D721Med (cell line): ENCODE data around the gene CEP44.

Experiments
- DNase-seq: peaks from one replicate; pipeline ENCODE4 v3.0.0; 2011; ENCODE audit warnings: low spot score; ENCODE audit not compliant: insufficient read length
- FAIRE-seq: peaks from 2 replicates; lab custom pipeline; 2011; peaks lifted over from hg19 to GRCh38; lab: Jason Lieb, UNC
- TF ChIP-seq, protein P1 (sequence below): IDR thresholded peaks from 2 replicates; pipeline ENCODE4 v1.5.1; 2012; ENCODE audit warnings: mild to moderate bottlenecking, control low read depth; ENCODE audit not compliant: insufficient read depth; ENCODE audit errors: missing control alignments

Gene CEP44

DNA sequence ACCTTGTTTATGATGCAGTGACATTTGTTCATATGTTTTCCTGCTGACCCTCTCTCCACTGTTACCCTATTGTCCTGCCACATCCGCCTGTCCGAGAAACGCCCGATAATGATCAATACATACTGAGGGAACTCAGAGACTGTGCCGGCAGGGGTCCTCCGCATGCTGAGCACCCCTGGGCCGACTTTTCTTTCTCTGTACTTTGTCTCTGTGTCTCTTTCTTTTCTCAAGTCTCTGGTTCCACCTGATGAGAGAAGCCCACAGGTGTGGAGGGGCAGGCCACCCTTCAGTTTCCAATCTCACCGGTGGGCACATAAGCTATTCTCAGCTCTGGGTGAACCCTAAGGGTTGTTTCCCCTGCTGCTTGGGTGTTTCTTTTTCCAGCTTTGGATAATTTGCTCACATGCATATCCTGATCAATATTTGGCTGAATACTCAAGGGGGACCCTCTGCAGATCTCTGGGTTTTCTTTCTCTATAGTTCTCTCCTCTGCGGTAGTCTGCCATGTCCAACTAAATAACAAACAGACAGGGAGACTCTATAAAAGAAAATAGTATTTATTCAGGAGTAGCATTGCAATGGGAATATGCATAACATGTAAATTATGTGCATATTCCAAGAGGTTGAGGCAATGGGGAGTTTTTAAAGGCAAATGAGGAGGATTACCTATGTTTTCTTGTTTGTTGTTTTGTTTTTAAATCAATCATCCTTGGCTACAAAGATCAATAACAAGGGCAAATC is 97.2 kb downstream of the CEP44 start:
- no peak for FAIRE-seq
- TF ChIP-seq, protein P1, sequence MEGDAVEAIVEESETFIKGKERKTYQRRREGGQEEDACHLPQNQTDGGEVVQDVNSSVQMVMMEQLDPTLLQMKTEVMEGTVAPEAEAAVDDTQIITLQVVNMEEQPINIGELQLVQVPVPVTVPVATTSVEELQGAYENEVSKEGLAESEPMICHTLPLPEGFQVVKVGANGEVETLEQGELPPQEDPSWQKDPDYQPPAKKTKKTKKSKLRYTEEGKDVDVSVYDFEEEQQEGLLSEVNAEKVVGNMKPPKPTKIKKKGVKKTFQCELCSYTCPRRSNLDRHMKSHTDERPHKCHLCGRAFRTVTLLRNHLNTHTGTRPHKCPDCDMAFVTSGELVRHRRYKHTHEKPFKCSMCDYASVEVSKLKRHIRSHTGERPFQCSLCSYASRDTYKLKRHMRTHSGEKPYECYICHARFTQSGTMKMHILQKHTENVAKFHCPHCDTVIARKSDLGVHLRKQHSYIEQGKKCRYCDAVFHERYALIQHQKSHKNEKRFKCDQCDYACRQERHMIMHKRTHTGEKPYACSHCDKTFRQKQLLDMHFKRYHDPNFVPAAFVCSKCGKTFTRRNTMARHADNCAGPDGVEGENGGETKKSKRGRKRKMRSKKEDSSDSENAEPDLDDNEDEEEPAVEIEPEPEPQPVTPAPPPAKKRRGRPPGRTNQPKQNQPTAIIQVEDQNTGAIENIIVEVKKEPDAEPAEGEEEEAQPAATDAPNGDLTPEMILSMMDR = no peak
- DNase-seq = no peak

DNA sequence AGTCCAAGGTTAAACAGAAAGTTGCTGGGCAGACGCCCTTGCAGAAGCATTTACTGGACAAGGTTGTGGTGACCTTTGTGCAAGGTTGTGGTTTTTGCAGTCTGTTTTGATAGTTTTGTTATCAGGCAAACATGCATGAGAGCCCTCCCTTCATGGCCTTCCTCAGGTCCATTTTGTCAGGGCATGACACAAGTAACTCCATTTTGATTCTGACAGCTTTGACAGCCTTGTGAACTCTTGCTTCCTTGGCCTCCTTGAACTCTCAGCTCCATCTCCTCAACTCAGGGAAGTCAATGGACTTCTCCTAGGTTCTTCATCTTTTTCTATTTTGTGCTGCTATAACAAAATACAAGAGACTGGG is 97.7 kb downstream of the CEP44 start:
- TF ChIP-seq, protein P1 = no peak
- FAIRE-seq (no peak), DNase-seq (no peak)
